Small intestine (tissue), 7 donors: ENCODE results near the gene POLL. TPM values are rescaled to one million over a fixed set of nuclear protein-coding genes. Genes with fewer than 3 reads are reported as not detected.
A peak's percentile ranks its signal among the peaks of the same experiment; 100 is the strongest.

Source experiments
- DNase-seq, 2 donors: peaks; one replicate each; pipeline versions ENCODE4 v3.0.0 to v3.0.0-alpha.2; 2013
- FAIRE-seq: peaks from 2 replicates; lab custom pipeline; 2012; peaks lifted over from hg19 to GRCh38; lab: Jason Lieb, UNC
- H3K27ac ChIP-seq, 3 donors: one replicate each; pipeline ENCODE4 v1.5.1; 2013; ENCODE audit warnings: low read length in 2 of 3, mild to moderate bottlenecking in 2 of 3, control low read depth in 1 of 3, inconsistent platforms in 1 of 3, low read depth in 1 of 3, moderate library complexity in 1 of 3
- H3K27me3 ChIP-seq, 3 donors: one replicate each; pipeline ENCODE4 v1.6.1; 2013; ENCODE audit warnings: low read length in 3 of 3, inconsistent platforms in 1 of 3; ENCODE audit not compliant: control insufficient read depth in 3 of 3, insufficient read depth in 3 of 3
- H3K36me3 ChIP-seq, 3 donors: one replicate each; pipeline ENCODE4 v1.6.1; 2013; ENCODE audit warnings: low read length in 3 of 3, inconsistent platforms in 1 of 3, low read depth in 1 of 3, mild to moderate bottlenecking in 1 of 3, moderate library complexity in 1 of 3; ENCODE audit not compliant: control insufficient read depth in 3 of 3, insufficient read depth in 2 of 3
- H3K4me1 ChIP-seq, 3 donors: one replicate each; pipeline ENCODE4 v1.6.1; 2013; ENCODE audit warnings: low read length in 2 of 3, inconsistent platforms in 1 of 3, low read depth in 1 of 3, mild to moderate bottlenecking in 1 of 3, moderate library complexity in 1 of 3; ENCODE audit not compliant: control insufficient read depth in 3 of 3, insufficient read depth in 2 of 3
- H3K4me3 ChIP-seq, 3 donors: one replicate each; pipeline ENCODE4 v1.5.1; 2013; ENCODE audit warnings: low read length in 3 of 3, control low read depth in 1 of 3, inconsistent platforms in 1 of 3, low read depth in 1 of 3, mild to moderate bottlenecking in 1 of 3, moderate library complexity in 1 of 3
- H3K9me3 ChIP-seq, 2 donors: one replicate each; pipeline ENCODE4 v1.6.1; 2013; ENCODE audit warnings: low read depth in 1 of 2, low read length in 1 of 2; ENCODE audit not compliant: control insufficient read depth in 2 of 2, insufficient read depth in 1 of 2
- WGBS, 3 donors: extraction: QIAGEN DNeasy Blood & Tissue Kit; methylation state at CpG; one replicate each; pipeline ENCODE4 v1.1.7; 2013; 5-methylcytosine and 5-hydroxymethylcytosine counted together
- polyA plus RNA-seq, 4 donors: library from polyadenylated mRNA; stranded (reverse) in 3 of 4; unstranded in 1 of 4; fragments of 200-250 nt in 3 of 4; fragments of 120-200 nt in 1 of 4; gene quantifications; one replicate each; pipeline versions ENCODE4 v1.2.1 to v1.2.3, GENCODE V29; 2013
- donor health status: healthy with polysubstance abuse.
- donor health status: control.
- donor health status: control.
- donor health status: Bipolar disorder and iron deficiency.
- donor health status: healthy.

POLL gene
- polyA plus RNA-seq, 4 donors, result 24.8 to 31.3 (median 30.0) TPM

GRCh38 chr10:101614663-101615524, 26.8 kb upstream of the POLL start:
- DNase-seq (no peak), FAIRE-seq (no peak)
- Histone ChIP-seq H3K27me3 (no peaks in the 10 kb centered on the region), H3K36me3 (peaks cover 7 to 89% (median 8%) of the 10 kb centered on the region in 3 donors), H3K4me3 (no peak overlapping the region), H3K9me3 (no peaks in the 10 kb centered on the region), H3K4me1 (no peaks in the 10 kb centered on the region), H3K27ac (no peak overlapping the region)
- WGBS, 3 donors, result 78 to 94% (median 92%) methylated on average over 13 of the region's 13 CpGs

- H3K36me3 ChIP-seq, result peaks cover 8 to 92% (median 11%) of the 10 kb centered on the region in 3 donors
- whole genome bisulfite sequencing, 3 donors, result 95 to 98% (median 96%) methylated on average over 3 of the region's 3 CpGs
- FAIRE-seq, result no peak
These were observed 25.6 kb upstream of the POLL start for GRCh38 chr10:101613646-101614045.

GRCh38 chr10:101612872-101613271, 24.8 kb upstream of the POLL start:
- Histone ChIP-seq H3K9me3 (no peaks in the 10 kb centered on the region), H3K4me1 (no peaks in the 10 kb centered on the region), H3K36me3 (peaks cover 8 to 91% (median 12%) of the 10 kb centered on the region in 3 donors), H3K4me3 (no peak overlapping the region), H3K27ac (no peak overlapping the region), H3K27me3 (no peaks in the 10 kb centered on the region)
- 82 to 90% (median 89%) methylated on average over 10 of the region's 10 CpGs for WGBS, 3 donors
- FAIRE-seq (no peak), DNase-seq (no peak)

More at GRCh38 chr10:101613646-101614045, 25.6 kb upstream of the POLL start:
- Histone ChIP-seq H3K4me3 (no peak overlapping the region), H3K27me3 (no peaks in the 10 kb centered on the region), H3K9me3 (no peaks in the 10 kb centered on the region), H3K4me1 (no peaks in the 10 kb centered on the region), H3K27ac (no peak overlapping the region)
- DNase-seq, result no peak

- H3K9me3 ChIP-seq, result no peaks in the 10 kb centered on the region
- no peak overlapping the region for H3K27ac ChIP-seq
- no peak for DNase-seq
- no peaks in the 10 kb centered on the region for H3K27me3 ChIP-seq
- 93 to 96% (median 94%) methylated on average over 6 of the region's 6 CpGs for WGBS, 3 donors
- no peak for FAIRE-seq
- H3K36me3 ChIP-seq, result peaks cover 8 to 92% (median 8%) of the 10 kb centered on the region in 3 donors
- H3K4me1 ChIP-seq, result no peaks in the 10 kb centered on the region
- H3K4me3 ChIP-seq, result no peak overlapping the region
These were observed 24.0 kb upstream of the POLL start for GRCh38 chr10:101612086-101612485.

GRCh38 chr10:101611096-101611905, 23.2 kb upstream of the POLL start:
- WGBS, 3 donors, result 77 to 85% (median 82%) methylated on average over 16 of the region's 16 CpGs

GRCh38 chr10:101609481-101609880, 21.4 kb upstream of the POLL start:
- FAIRE-seq, result no peak

More at GRCh38 chr10:101611096-101611905, 23.2 kb upstream of the POLL start:
- peaks cover 5 to 93% (median 8%) of the 10 kb centered on the region in 3 donors for H3K36me3 ChIP-seq
- no peaks in the 10 kb centered on the region for H3K4me1 ChIP-seq
- no peak overlapping the region for H3K4me3 ChIP-seq
- DNase-seq (no peak), FAIRE-seq (no peak)
- H3K27me3 ChIP-seq, result no peaks in the 10 kb centered on the region
- no peak overlapping the region for H3K27ac ChIP-seq
- H3K9me3 ChIP-seq, result no peaks in the 10 kb centered on the region

GRCh38 chr10:101607124-101607523, 19.1 kb upstream of the POLL start:
- FAIRE-seq, result no peak
- 62 to 90% (median 73%) methylated on average over 2 of the region's 2 CpGs for WGBS, 3 donors
- Histone ChIP-seq H3K4me1 (no peaks in the 10 kb centered on the region), H3K36me3 (peaks cover 6 to 77% (median 7%) of the 10 kb centered on the region in 3 donors), H3K9me3 (no peaks in the 10 kb centered on the region), H3K27ac (no peak overlapping the region), H3K4me3 (no peak overlapping the region), H3K27me3 (no peaks in the 10 kb centered on the region)
- no peak for DNase-seq

More at GRCh38 chr10:101609481-101609880, 21.4 kb upstream of the POLL start:
- Histone ChIP-seq H3K4me1 (no peaks in the 10 kb centered on the region), H3K27ac (no peak overlapping the region), H3K36me3 (peaks cover 6 to 89% (median 8%) of the 10 kb centered on the region in 3 donors), H3K4me3 (no peak overlapping the region), H3K9me3 (no peaks in the 10 kb centered on the region), H3K27me3 (no peaks in the 10 kb centered on the region)
- no peak for DNase-seq
- WGBS, 3 donors, result 85 to 96% (median 93%) methylated on average over 4 of the region's 4 CpGs

GRCh38 chr10:101602761-101603398, 14.8 kb upstream of the POLL start:
- Histone ChIP-seq H3K4me1 (no peaks in the 10 kb centered on the region), H3K36me3 (peaks cover 2 to 53% (median 2%) of the 10 kb centered on the region in 3 donors), H3K27me3 (no peaks in the 10 kb centered on the region), H3K4me3 (no peak overlapping the region), H3K9me3 (no peaks in the 10 kb centered on the region), H3K27ac (no peak overlapping the region)
- DNase-seq (peak; percentile 64 to 72), FAIRE-seq (no peak)
- WGBS, 3 donors, result 52 to 59% (median 52%) methylated on average over 6 of the region's 6 CpGs
